ENCODE data around the gene DHX38.

GRCh38 chr16:72112452-72112792, 18.8 kb downstream of the DHX38 start:
- TF ChIP-seq POLR2A (IDR thresholded peaks at IDR 0.05): no peak
- no peak for TF ChIP-seq CTCF (IDR thresholded peaks at IDR 0.05)
- no peak for TF ChIP-seq EP300 (IDR thresholded peaks at IDR 0.05; ENCODE audit: low read depth)
- TF ChIP-seq POLR2AphosphoS5 (IDR thresholded peaks at IDR 0.05): no peak

Measured in transverse colon (tissue), 4 donors.